Body of pancreas (tissue), 4 donors: ENCODE measurements around the gene GLCCI1.

Experiments
- CTCF ChIP-seq, 7 experiments: fragments of 450-650 bp in 4 of 7; fragments of 200-600 bp in 3 of 7; sonication (generic) in 3 of 7; IDR thresholded peaks; one replicate each; pipeline ENCODE4 v1.5.1; 2016 to 2019; ENCODE audit warnings: antibody characterized with exemption in 7 of 7
- POLR2A ChIP-seq, 3 donors: fragments of 450-650 bp; IDR thresholded peaks; one replicate each; pipeline ENCODE4 v1.6.1; 2016; ENCODE audit warnings: antibody characterized with exemption in 3 of 3, mild to moderate bottlenecking in 2 of 3

- no peak for TF ChIP-seq CTCF (IDR thresholded peaks at IDR 0.05)
- TF ChIP-seq POLR2A (IDR thresholded peaks at IDR 0.05) = no peak
These were observed 20.1 kb downstream of the GLCCI1 start for GRCh38 chr7:7988706-7989105.
